H1 (cell line): ENCODE measurements around the gene ING5. TPM values are rescaled to one million over a fixed set of nuclear protein-coding genes. Genes with fewer than 3 reads are reported as not detected.
A peak's percentile ranks its signal among the peaks of the same experiment; 100 is the strongest.

Experiments
- CTCF ChIA-PET: fragments of 300-600 bp; sonication (Branson Sonifier 250); formaldehyde crosslinking; loops from one replicate; lab custom pipeline; 2021; ENCODE audit not compliant: partially characterized antibody; lab: Charles Lee
- POLR2A ChIA-PET: fragments of 300-600 bp; sonication (Branson Sonifier 250); formaldehyde crosslinking; loops from one replicate; lab custom pipeline; 2021; ENCODE audit warnings: inconsistent platforms; ENCODE audit not compliant: partially characterized antibody; lab: Charles Lee
- DNase-seq, 2 experiments: peaks; one replicate each; pipeline versions ENCODE4 v3.0.0 to v3.0.0-alpha.2; 2010 to 2022; ENCODE audit warnings: low spot score in 2 of 2, low read depth in 1 of 2, mixed read lengths in 1 of 2
- FAIRE-seq: peaks from 2 replicates; lab custom pipeline; 2011; peaks lifted over from hg19 to GRCh38; lab: Jason Lieb, UNC
- H2AFZ ChIP-seq: 2 replicates; pipeline ENCODE4 v1.8.1; 2012; ENCODE audit warnings: low read length, inconsistent platforms
- H2AK5ac ChIP-seq: 2 replicates; pipeline ENCODE4 v1.6.1; 2013; ENCODE audit warnings: low read depth, low read length
- H2BK120ac ChIP-seq: replicated peaks from 2 replicates; pipeline ENCODE3; 2013; ENCODE audit warnings: low read depth, low read length, inconsistent platforms
- H2BK12ac ChIP-seq: 2 replicates; pipeline ENCODE4 v1.6.1; 2013; ENCODE audit warnings: low read depth, low read length
- H2BK15ac ChIP-seq: 2 replicates; pipeline ENCODE4 v1.6.1; 2013; ENCODE audit warnings: low read length
- H2BK20ac ChIP-seq: 2 replicates; pipeline ENCODE4 v1.6.1; 2013; ENCODE audit warnings: low read length
- H2BK5ac ChIP-seq: 2 replicates; pipeline ENCODE4 v1.6.1; 2013; ENCODE audit warnings: low read depth, low read length
- H3K14ac ChIP-seq: 2 replicates; pipeline ENCODE4 v1.6.1; 2013; ENCODE audit warnings: inconsistent platforms; ENCODE audit not compliant: insufficient read length
- H3K18ac ChIP-seq: 2 replicates; pipeline ENCODE4 v1.6.1; 2013; ENCODE audit warnings: low read length; ENCODE audit errors: extremely low read depth
- H3K23ac ChIP-seq: 2 replicates; pipeline ENCODE4 v1.6.1; 2013; ENCODE audit warnings: inconsistent platforms; ENCODE audit not compliant: insufficient read length
- H3K23me2 ChIP-seq: 2 replicates; pipeline ENCODE4 v1.6.1; 2013; ENCODE audit warnings: low read depth, low read length
- H3K27ac ChIP-seq: 2 replicates; pipeline ENCODE4 v1.6.1; 2011; ENCODE audit warnings: low read depth, low read length, inconsistent platforms
- H3K27me3 ChIP-seq, 4 experiments: replicated peaks in 1 of 4; 1 replicate in 1 of 4; 2 replicates in 3 of 4; pipeline versions ENCODE4 v1.6.1 to v1.8.1; 2011 to 2013; ENCODE audit warnings: low read length in 3 of 4, mild to moderate bottlenecking in 3 of 4, inconsistent platforms in 2 of 4, mixed read lengths in 2 of 4, moderate library complexity in 1 of 4; ENCODE audit not compliant: control insufficient read depth in 3 of 4, insufficient read depth in 3 of 4; ENCODE audit errors: extremely low read depth in 1 of 4
- H3K36me3 ChIP-seq, 4 experiments: 2 replicates each; pipeline versions ENCODE4 v1.6.1 to v1.8.1; 2011 to 2013; ENCODE audit warnings: mild to moderate bottlenecking in 4 of 4, low read length in 3 of 4, moderate library complexity in 2 of 4, control low read depth in 1 of 4, inconsistent platforms in 1 of 4; ENCODE audit not compliant: insufficient read depth in 4 of 4, control insufficient read depth in 2 of 4
- H3K4ac ChIP-seq: replicated peaks from 2 replicates; pipeline ENCODE3; 2013; ENCODE audit warnings: low read length, low read depth, mixed read lengths, inconsistent platforms; ENCODE audit not compliant: insufficient read length
- H3K4me1 ChIP-seq, 4 experiments: replicated peaks in 1 of 4; 1 replicate in 1 of 4; 2 replicates in 3 of 4; pipeline versions ENCODE4 v1.6.1 to v1.8.1; 2011 to 2013; ENCODE audit warnings: low read length in 3 of 4, inconsistent platforms in 2 of 4, mixed read lengths in 1 of 4; ENCODE audit not compliant: insufficient read depth in 4 of 4, control insufficient read depth in 3 of 4
- H3K4me2 ChIP-seq, 2 experiments: 2 replicates each; pipeline versions ENCODE4 v1.6.1 to v1.8.1; 2011 to 2013; ENCODE audit warnings: low read depth in 2 of 2, low read length in 2 of 2, control low read depth in 1 of 2, inconsistent platforms in 1 of 2, mild to moderate bottlenecking in 1 of 2; ENCODE audit not compliant: insufficient read depth in 1 of 2
- H3K4me3 ChIP-seq, 4 experiments: fragments of 200-600, 300-600 bp in 1 of 4; sonication (generic), shearing (Covaris generic), sonication (Bioruptor Twin) in 1 of 4; 2 replicates each; pipeline versions ENCODE4 v1.5.1 to v1.8.1; 2011 to 2016; ENCODE audit warnings: low read length in 4 of 4, low read depth in 3 of 4, control low read depth in 2 of 4, inconsistent platforms in 2 of 4, mild to moderate bottlenecking in 2 of 4, mixed read lengths in 1 of 4, moderate library complexity in 1 of 4; ENCODE audit not compliant: insufficient read depth in 2 of 4; ENCODE audit errors: extremely low read depth in 1 of 4
- H3K56ac ChIP-seq: replicated peaks from 2 replicates; pipeline ENCODE3; 2013; ENCODE audit warnings: low read depth, mild to moderate bottlenecking, mixed read lengths, low read length, inconsistent platforms; ENCODE audit not compliant: insufficient read length
- H3K79me1 ChIP-seq: 2 replicates; pipeline ENCODE4 v1.6.1; 2013; ENCODE audit warnings: low read depth, low read length, control low read depth
- H3K79me2 ChIP-seq, 2 experiments: 2 replicates each; pipeline versions ENCODE4 v1.6.1 to v1.8.1; 2012 to 2013; ENCODE audit warnings: low read length in 2 of 2, mild to moderate bottlenecking in 2 of 2, inconsistent platforms in 1 of 2; ENCODE audit not compliant: insufficient read depth in 2 of 2, control insufficient read depth in 1 of 2
- H3K9ac ChIP-seq, 4 experiments: replicated peaks in 1 of 4; 1 replicate in 1 of 4; 2 replicates in 3 of 4; pipeline versions ENCODE4 v1.6.1 to v1.8.1; 2011 to 2013; ENCODE audit warnings: low read depth in 3 of 4, low read length in 3 of 4, control low read depth in 2 of 4, mild to moderate bottlenecking in 2 of 4, moderate library complexity in 2 of 4, inconsistent platforms in 1 of 4; ENCODE audit errors: extremely low read depth in 1 of 4
- H3K9me3 ChIP-seq, 2 experiments: 2 replicates each; pipeline versions ENCODE4 v1.6.1 to v1.8.1; 2012 to 2013; ENCODE audit warnings: mild to moderate bottlenecking in 2 of 2, moderate library complexity in 2 of 2, control low read depth in 1 of 2, inconsistent platforms in 1 of 2, low read depth in 1 of 2, low read length in 1 of 2, mixed read lengths in 1 of 2; ENCODE audit not compliant: insufficient read depth in 2 of 2
- H4K20me1 ChIP-seq, 2 experiments: replicated peaks in 1 of 2; 2 replicates each; pipeline versions ENCODE3 to v1.8.1; 2011 to 2013; ENCODE audit warnings: inconsistent platforms in 2 of 2, low read length in 2 of 2, mild to moderate bottlenecking in 1 of 2; ENCODE audit not compliant: insufficient read depth in 2 of 2, control insufficient read depth in 1 of 2
- H4K5ac ChIP-seq: 2 replicates; pipeline ENCODE4 v1.6.1; 2013; ENCODE audit warnings: low read length, low read depth, mixed read lengths, inconsistent platforms; ENCODE audit not compliant: insufficient read length
- H4K8ac ChIP-seq: 2 replicates; pipeline ENCODE4 v1.8.0; 2013; ENCODE audit warnings: mild to moderate bottlenecking, moderate library complexity, low read length, inconsistent platforms; ENCODE audit not compliant: insufficient read depth; ENCODE audit errors: extremely low read depth
- H4K91ac ChIP-seq: replicated peaks from 2 replicates; pipeline ENCODE3; 2013; ENCODE audit warnings: low read length, mixed read lengths, inconsistent platforms; ENCODE audit not compliant: insufficient read length
- BACH1 ChIP-seq: IDR thresholded peaks from 2 replicates; pipeline ENCODE4 v1.6.1; 2012; ENCODE audit warnings: low read length, improper control_type of control experiment
- CHD2 ChIP-seq: IDR thresholded peaks from 2 replicates; pipeline ENCODE4 v1.6.1; 2012; ENCODE audit warnings: low read length, improper control_type of control experiment
- TCF12 ChIP-seq: IDR thresholded peaks from 2 replicates; pipeline ENCODE4 v1.6.1; 2011; ENCODE audit warnings: low read depth, mild to moderate bottlenecking, low read length
- WGBS, 2 experiments: shearing (Covaris generic) in 1 of 2; methylation state at CpG; one replicate each; pipeline versions ENCODE4 v1.1.6 to v1.1.7; 2013 to 2015; ENCODE audit warnings: low lambda C conversion rate in 2 of 2, mixed read lengths in 2 of 2, inconsistent platforms in 1 of 2, low coverage in 1 of 2, missing lambda C conversion rate in 1 of 2; ENCODE audit not compliant: insufficient replicate concordance in 2 of 2, insufficient coverage in 1 of 2, insufficient read length in 1 of 2; ENCODE audit errors: extremely low coverage in 1 of 2, missing lambda C conversion rate in 1 of 2; 5-methylcytosine and 5-hydroxymethylcytosine counted together
- polyA plus RNA-seq, 7 experiments: library from polyadenylated mRNA; depleted of rRNA in 3 of 7; stranded (reverse) in 5 of 7; unstranded in 2 of 7; fragments of >200 nt in 5 of 7; fragments of 200-250 nt in 2 of 7; gene quantifications; 1 replicate in 5 of 7; 2 replicates in 1 of 7; 4 replicates in 1 of 7; pipeline versions ENCODE4 v1.2.1 to v1.2.3, GENCODE V29; 2011 to 2013; ENCODE audit warnings: missing spikeins in 2 of 7, mixed read lengths in 2 of 7
- total RNA-seq: library from RNA; stranded (reverse); fragmentation: NEBNext Ultra II Directional; extraction: Animal tissue kit (Norgen Biotek cat#: 25700); gene quantifications from 2 replicates; pipeline ENCODE4 v1.2.1, GENCODE V29; 2021

Gene ING5
- total and polyA plus RNA-seq, 2 of the 8 experiments (the other 6 are each of a cell fraction or from before 2014, with no cell fraction given) = 41.5 to 47.4 TPM

DNA sequence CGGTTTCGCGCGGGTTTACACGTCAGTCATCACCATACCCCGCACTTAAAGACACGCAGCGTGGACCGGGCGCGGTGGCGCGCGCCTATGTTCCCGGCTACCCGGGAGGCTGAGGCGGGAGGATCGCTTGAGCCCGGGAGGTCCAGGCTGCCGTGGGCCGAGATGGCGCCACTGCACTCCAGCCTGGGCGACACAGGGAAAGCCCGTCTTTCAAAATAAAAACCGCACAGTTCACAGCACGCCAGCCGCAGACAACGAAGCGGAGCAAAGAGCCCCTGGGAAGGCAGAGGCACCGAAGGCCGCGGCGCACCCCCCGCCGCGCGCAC, 15.6 kb upstream of the ING5 start:
- no peak overlapping the region for H2BK20ac ChIP-seq

More for the DNA sequence above, 15.6 kb upstream of the ING5 start:
- no peak overlapping the region for H2BK12ac ChIP-seq
- 2% methylated on average over 36 of the region's 37 CpGs; no CpG with 5 or more reads in 1 of the 2 experiments for WGBS, 2 experiments
- no peak overlapping the region for H2BK15ac ChIP-seq
- H3K9ac ChIP-seq = peak overlapping the region; percentile 81 to 95 (median 87)
- H3K4me2 ChIP-seq = peak overlapping the region; percentile 59 to 86
- no peak overlapping the region for H3K23ac ChIP-seq
- H2AFZ ChIP-seq = peak overlapping the region; percentile 29; the same call in 1 of the 2 replicates
- no peak overlapping the region for H2AK5ac ChIP-seq
- H3K27ac ChIP-seq = peak overlapping the region; percentile 88
- peak overlapping the region; percentile 60; the same call in 1 of the 2 replicates for H3K18ac ChIP-seq
- no peak for DNase-seq
- FAIRE-seq = no peak
- CTCF ChIA-PET = interaction anchor here (1.0 to 3.4 kb wide), 4 partner anchors 10 to 88 kb away, joined by 3 to 11 read pairs (median 8); partner anchors contain the start of gene ING5
- peak overlapping the region; percentile 93 for H4K8ac ChIP-seq
- peak overlapping the region; percentile 34 for H4K91ac ChIP-seq
- no peak overlapping the region for H3K14ac ChIP-seq
- H4K20me1 ChIP-seq = peaks cover 0 to 6% of the 10 kb centered on the region in 2 experiments
- H2BK5ac ChIP-seq = no peak overlapping the region; the same call in 1 of the 2 replicates
- H3K4me3 ChIP-seq = peak overlapping the region; percentile 84 to 94 (median 91)
- H2BK120ac ChIP-seq = no peak overlapping the region
- POLR2A ChIA-PET = interaction anchor here (0.5 to 20.2 kb wide), 12 partner anchors 10 to 194 kb away, joined by 3 to 265 read pairs (median 4); partner anchors contain the start of genes ATG4B, ING5 and THAP4
- H3K4me1 ChIP-seq = peaks cover 0 to 8% (median 0%) of the 10 kb centered on the region in 4 experiments; a peak in 1 of 7 replicates
- peaks cover 8 to 36% (median 16%) of the 10 kb centered on the region in 4 experiments; a peak in 7 of 8 replicates for H3K36me3 ChIP-seq
- H4K5ac ChIP-seq = no peak overlapping the region
- H3K23me2 ChIP-seq = peaks cover 4% of the 10 kb centered on the region; the same call in 1 of the 2 replicates
- H3K9me3 ChIP-seq = no peaks in the 10 kb centered on the region
- H3K27me3 ChIP-seq = no peaks in the 10 kb centered on the region
- peaks cover 0 to 23% of the 10 kb centered on the region in 2 experiments; a peak in 2 of 4 replicates for H3K79me2 ChIP-seq
- H3K79me1 ChIP-seq = peaks cover 6% of the 10 kb centered on the region
- peak overlapping the region; percentile 14 for H3K4ac ChIP-seq
- H3K56ac ChIP-seq = peak overlapping the region; percentile 37
- TF ChIP-seq TCF12 = no peak
- TF ChIP-seq CHD2 = no peak
- TF ChIP-seq BACH1 = no peak
